ENCODE data around the gene PHACTR1. TPM values are rescaled to one million over a fixed set of nuclear protein-coding genes. Genes with fewer than 3 reads are reported as not detected.

The PHACTR1 gene
- polyA plus RNA-seq, 1 of the 3 experiments (the other 2 are of a cell fraction), result 0.12 TPM

GRCh38 chr6:12836009-12836408, 119.4 kb downstream of the PHACTR1 start:
- H3K9me3 ChIP-seq, result no peaks in the 10 kb centered on the region
- DNase-seq, result no peak
- H3K9me2 ChIP-seq, result no peaks in the 10 kb centered on the region
- TF ChIP-seq SIN3A (IDR thresholded peaks at IDR 0.05; ENCODE audit: borderline replicate concordance, low read depth, low read length) (no peak), SMC3 (IDR thresholded peaks at IDR 0.05; ENCODE audit: low read depth, low read length) (no peak), NRF1 (IDR thresholded peaks at IDR 0.05; ENCODE audit: low read depth, low read length) (no peak), TAF1 (IDR thresholded peaks at IDR 0.05; ENCODE audit: borderline replicate concordance, low read depth, low read length) (no peak), REST (IDR thresholded peaks at IDR 0.05; ENCODE audit: low read depth, low read length) (no peak), MEF2A (IDR thresholded peaks at IDR 0.05; ENCODE audit: borderline replicate concordance, low read depth) (no peak), GABPA (IDR thresholded peaks at IDR 0.05; ENCODE audit: low read depth) (no peak), GATA2 (CRISPR knock-in tag; IDR thresholded peaks at IDR 0.05) (no peak), TEAD4 (IDR thresholded peaks at IDR 0.05; ENCODE audit: borderline replicate concordance, insufficient read depth) (no peak), FOXM1 (IDR thresholded peaks at IDR 0.05; ENCODE audit: low read depth) (no peak), FOXJ3 (CRISPR knock-in tag; IDR thresholded peaks at IDR 0.05) (no peak), YY1 (IDR thresholded peaks at IDR 0.05; ENCODE audit: low read depth) (no peak), RXRA (IDR thresholded peaks at IDR 0.05; ENCODE audit: borderline replicate concordance, low read depth) (no peak), CTCF (IDR thresholded peaks at IDR 0.05) (no peak), CHD2 (IDR thresholded peaks at IDR 0.05; ENCODE audit: low read length, partially characterized antibody) (no peak), MAX (IDR thresholded peaks at IDR 0.05; ENCODE audit: low read depth) (no peak), RCOR1 (IDR thresholded peaks at IDR 0.05; ENCODE audit: low read length) (no peak)
- H3K36me3 ChIP-seq (replicated peaks in 1 of 2; ENCODE audit: control insufficient read depth in 1 of 2, insufficient read depth in 2 of 2, low read length in 1 of 2), result no peaks in the 10 kb centered on the region
- ChIA-PET CTCF (interaction anchor here (1.5 kb wide), 1 partner anchor 8 kb away, joined by 4 read pairs; no protein-coding TSS in a partner anchor), POLR2A (no interaction called here)
- H2AFZ ChIP-seq (ENCODE audit: low read depth), result no peak overlapping the region
- H4K20me1 ChIP-seq (ENCODE audit: insufficient read depth), result no peaks in the 10 kb centered on the region
- H3F3A ChIP-seq (replicated peaks; ENCODE audit: insufficient read depth), result no peaks in the 10 kb centered on the region
- no peak overlapping the region for H3K4me2 ChIP-seq
- no peaks in the 10 kb centered on the region for H3K79me2 ChIP-seq (ENCODE audit: insufficient read depth)
- no peaks in the 10 kb centered on the region; a peak in 2 of 4 replicates for H3K4me1 ChIP-seq (ENCODE audit: control insufficient read depth in 1 of 2, insufficient read depth in 2 of 2, low read depth in 1 of 2, low read length in 1 of 2)
- no peak overlapping the region for H3K9ac ChIP-seq
- no peak overlapping the region for H3K27ac ChIP-seq (ENCODE audit: low read depth in 2 of 2, low read length in 1 of 2)
- WGBS (ENCODE audit: low lambda C conversion rate), result 27% methylated on average over 2 of the region's 2 CpGs
- H3K4me3 ChIP-seq (ENCODE audit: low read depth in 2 of 2, low read length in 1 of 2), result no peak overlapping the region
- H3K27me3 ChIP-seq (ENCODE audit: insufficient read depth), result no peaks in the 10 kb centered on the region

Data from SK-N-SH (cell line).